Measurements from ENCODE around the gene SOS1. TPM values are rescaled to one million over a fixed set of nuclear protein-coding genes. Genes with fewer than 3 reads are reported as not detected.

Gene SOS1
- total RNA-seq, 2 donors from 2014 or later: 13.7 to 67.6 TPM

GRCh38 chr2:38988716-38989115 lies 132.1 kb downstream of the SOS1 start:
- peaks cover 0 to 11% of the 10 kb centered on the region in 2 donors for H3K36me3 ChIP-seq (replicated peaks in 1 of 2; ENCODE audit: insufficient read depth in 1 of 2, low read depth in 2 of 2)
- 93 to 97% methylated on average over 1 of the region's 1 CpG for WGBS, 2 donors
- H3K27ac ChIP-seq: no peak overlapping the region
- TF ChIP-seq CTCF (IDR thresholded peaks at IDR 0.05): no peak
- no peak for TF ChIP-seq POLR2A (IDR thresholded peaks at IDR 0.05)
- no peaks in the 10 kb centered on the region for H3K9me3 ChIP-seq
- no peak for DNase-seq
- intact Hi-C loops (cut with DNase I): no loop called here
- H3K4me1 ChIP-seq: no peaks in the 10 kb centered on the region
- ATAC-seq: no peak
- H3K27me3 ChIP-seq: no peaks in the 10 kb centered on the region
- no peak overlapping the region for H3K4me3 ChIP-seq

- no peak for ATAC-seq
- TF ChIP-seq POLR2A (IDR thresholded peaks at IDR 0.05) (no peak), CTCF (IDR thresholded peaks at IDR 0.05) (no peak)
- 96 to 97% methylated on average over 1 of the region's 1 CpG for WGBS, 2 donors
- Histone ChIP-seq H3K4me3 (no peak overlapping the region), H3K9me3 (no peaks in the 10 kb centered on the region), H3K36me3 (replicated peaks in 1 of 2; ENCODE audit: insufficient read depth in 1 of 2, low read depth in 2 of 2) (peaks cover 0 to 12% of the 10 kb centered on the region in 2 donors), H3K27me3 (no peaks in the 10 kb centered on the region), H3K4me1 (no peaks in the 10 kb centered on the region), H3K27ac (no peak overlapping the region)
- intact Hi-C loops (cut with DNase I): no loop called here
- DNase-seq: no peak
Observed at GRCh38 chr2:38982498-38982897, 138.4 kb downstream of the SOS1 start.

GRCh38 chr2:38981670-38982357 lies 139.0 kb downstream of the SOS1 start:
- no peak overlapping the region for H3K27ac ChIP-seq
- DNase-seq (no peak), ATAC-seq (no peak)
- peaks cover 0 to 12% of the 10 kb centered on the region in 2 donors for H3K36me3 ChIP-seq (replicated peaks in 1 of 2; ENCODE audit: insufficient read depth in 1 of 2, low read depth in 2 of 2)
- H3K27me3 ChIP-seq: no peaks in the 10 kb centered on the region
- TF ChIP-seq CTCF (IDR thresholded peaks at IDR 0.05) (no peak), POLR2A (IDR thresholded peaks at IDR 0.05) (no peak)
- no peak overlapping the region for H3K4me3 ChIP-seq
- WGBS, 2 donors: 80 to 88% methylated on average over 8 of the region's 8 CpGs
- H3K4me1 ChIP-seq: no peaks in the 10 kb centered on the region
- intact Hi-C loops (cut with DNase I): no loop called here
- no peaks in the 10 kb centered on the region for H3K9me3 ChIP-seq

- no peak for DNase-seq
- WGBS, 2 donors: 66 to 79% methylated on average over 3 of the region's 3 CpGs
Observed at GRCh38 chr2:38981003-38981669, 139.7 kb downstream of the SOS1 start.

More at GRCh38 chr2:38981003-38981669, 139.7 kb downstream of the SOS1 start:
- peaks cover 0 to 12% of the 10 kb centered on the region in 2 donors for H3K36me3 ChIP-seq (replicated peaks in 1 of 2; ENCODE audit: insufficient read depth in 1 of 2, low read depth in 2 of 2)
- no peaks in the 10 kb centered on the region for H3K4me1 ChIP-seq
- intact Hi-C loops (cut with DNase I): no loop called here
- H3K9me3 ChIP-seq: no peaks in the 10 kb centered on the region
- no peak overlapping the region for H3K4me3 ChIP-seq
- ATAC-seq: no peak
- no peak for TF ChIP-seq CTCF (IDR thresholded peaks at IDR 0.05)
- TF ChIP-seq POLR2A (IDR thresholded peaks at IDR 0.05): no peak
- no peaks in the 10 kb centered on the region for H3K27me3 ChIP-seq
- H3K27ac ChIP-seq: no peak overlapping the region
